GM12878 (cell line): ENCODE data around the gene PIP5K1A. TPM values are rescaled to one million over a fixed set of nuclear protein-coding genes. Genes with fewer than 3 reads are reported as not detected.

Experiments
- ATAC-seq: fragments of 200-7000 bp; cut with Tn5 transposase; 3 replicates; pipeline ENCODE4 v1.9.1; 2020; ENCODE audit warnings: mild to moderate bottlenecking, moderate library complexity
- BruUV-seq: library from RNA; stranded (reverse); fragments of 400-500 nt; replicated peaks from 2 replicates; lab custom pipeline; 2021; lab: Mats Ljungman, UMichigan
- CTCF ChIA-PET: fragments of 300-600 bp; sonication (Branson Sonifier 250); formaldehyde crosslinking; extraction: SDS; loops from one replicate; lab custom pipeline; 2021; ENCODE audit warnings: inconsistent platforms; lab: Yijun Ruan, JAX
- POLR2A ChIA-PET: fragments of 350-600 bp; formaldehyde crosslinking; extraction: SDS; loops from one replicate; lab custom pipeline; 2021; ENCODE audit warnings: inconsistent platforms; lab: Charles Lee
- RAD21 ChIA-PET: fragments of 300-600 bp; sonication (Branson Sonifier 250); formaldehyde crosslinking; loops from one replicate; lab custom pipeline; 2023; ENCODE audit warnings: antibody characterized with exemption; ENCODE audit not compliant: unreplicated experiment; lab: Charles Lee
- SMC1A ChIA-PET: fragments of 300-600 bp; sonication (Branson Sonifier 250); formaldehyde crosslinking; loops from one replicate; lab custom pipeline; 2023; ENCODE audit not compliant: unreplicated experiment, uncharacterized antibody; lab: Charles Lee
- DNase-seq: peaks from one replicate; pipeline ENCODE4 v3.0.0-alpha.2; 2011; ENCODE audit warnings: low read depth, low spot score
- FAIRE-seq: peaks from 3 replicates; lab custom pipeline; 2011; peaks lifted over from hg19 to GRCh38; lab: Jason Lieb, UNC
- H2AFZ ChIP-seq: 2 replicates; pipeline ENCODE4 v1.6.0; 2011; ENCODE audit warnings: low read depth, low read length, control low read depth; ENCODE audit not compliant: control insufficient read depth
- H3K27ac ChIP-seq: 2 replicates; pipeline ENCODE4 v1.5.1; 2011; ENCODE audit warnings: control low read depth; ENCODE audit not compliant: control insufficient read depth, insufficient read depth
- H3K27me3 ChIP-seq, 2 experiments: replicated peaks in 1 of 2; 2 replicates each; pipeline versions ENCODE4 v1.6.0 to v1.6.1; 2011; ENCODE audit warnings: low read length in 1 of 2; ENCODE audit not compliant: control insufficient read depth in 2 of 2, insufficient read depth in 2 of 2
- H3K36me3 ChIP-seq, 2 experiments: 2 replicates each; pipeline ENCODE4 v1.5.1; 2011; ENCODE audit warnings: low read length in 1 of 2; ENCODE audit not compliant: control insufficient read depth in 2 of 2, insufficient read depth in 2 of 2
- H3K4me1 ChIP-seq: 2 replicates; pipeline ENCODE4 v1.6.1; 2011; ENCODE audit warnings: mild to moderate bottlenecking, low read length, moderate library complexity, mixed read lengths; ENCODE audit not compliant: control insufficient read depth, insufficient read depth
- H3K4me2 ChIP-seq: 2 replicates; pipeline ENCODE4 v1.6.0; 2011; ENCODE audit warnings: control low read depth; ENCODE audit not compliant: control insufficient read depth, insufficient read depth
- H3K4me3 ChIP-seq: fragments of 200-600 bp; sonication (generic); 2 replicates; pipeline ENCODE4 v1.5.1; 2016
- H3K79me2 ChIP-seq: 2 replicates; pipeline ENCODE4 v1.6.0; 2011; ENCODE audit warnings: low read length; ENCODE audit not compliant: control insufficient read depth, insufficient read depth
- H3K9ac ChIP-seq: 2 replicates; pipeline ENCODE4 v1.8.0; 2011; ENCODE audit warnings: low read length, control low read depth, mixed read lengths; ENCODE audit not compliant: control insufficient read depth, insufficient read depth
- H3K9me3 ChIP-seq: replicated peaks from 3 replicates; pipeline ENCODE4 v1.5.1; 2011; ENCODE audit warnings: mild to moderate bottlenecking, low read length; ENCODE audit not compliant: control insufficient read depth, insufficient read depth
- H4K20me1 ChIP-seq: 2 replicates; pipeline ENCODE4 v1.6.0; 2011; ENCODE audit not compliant: control insufficient read depth, insufficient read depth
- ATF2 ChIP-seq: IDR thresholded peaks from 2 replicates; pipeline ENCODE4 v1.6.1; 2012; ENCODE audit warnings: low read length, inconsistent platforms
- GATAD2B ChIP-seq: fragments of 450-650 bp; conservative IDR thresholded peaks from 2 replicates; pipeline ENCODE4 v1.6.1; 2017; ENCODE audit warnings: low read depth, mild to moderate bottlenecking, moderate library complexity
- IRF3 ChIP-seq: fragments of 450-650 bp; IDR thresholded peaks from 2 replicates; pipeline ENCODE4 v1.6.1; 2014; ENCODE audit warnings: mild to moderate bottlenecking
- IRF5 ChIP-seq: fragments of 450-650 bp; IDR thresholded peaks from 2 replicates; pipeline ENCODE4 v1.6.1; 2017; ENCODE audit warnings: borderline replicate concordance
- NFXL1 ChIP-seq: fragments of 450-650 bp; IDR thresholded peaks from 2 replicates; pipeline ENCODE4 v1.6.1; 2017; ENCODE audit warnings: antibody characterized with exemption, mild to moderate bottlenecking, borderline replicate concordance
- SMAD5 ChIP-seq: IDR thresholded peaks from 2 replicates; pipeline ENCODE4 v1.6.1; 2016; ENCODE audit warnings: antibody characterized with exemption, low read depth
- STAT1 ChIP-seq: fragments of 450-650 bp; conservative IDR thresholded peaks from 2 replicates; pipeline ENCODE4 v1.6.1; 2014; ENCODE audit warnings: antibody characterized with exemption, mild to moderate bottlenecking
- WGBS: methylation state at CpG from one replicate; pipeline ENCODE4 v1.1.6; 2016; ENCODE audit warnings: low lambda C conversion rate; ENCODE audit not compliant: insufficient replicate concordance, insufficient coverage; ENCODE audit errors: missing lambda C conversion rate; 5-methylcytosine and 5-hydroxymethylcytosine counted together
- in situ Hi-C: fragments of 300-500 bp; cut with MboI; formaldehyde crosslinking; loops from 9 replicates; pipeline ENCODE4 v1.14.3; 2018; ENCODE audit warnings: mixed read lengths
- intact Hi-C: fragments of 100-400 bp; cut with micrococcal nuclease; formaldehyde crosslinking; loops from one replicate; pipeline ENCODE4 v1.14.2; 2022; ENCODE audit not compliant: unreplicated experiment
- polyA plus RNA-seq, 11 experiments: library from polyadenylated mRNA; depleted of rRNA in 4 of 11; unstranded in 6 of 11; stranded (reverse) in 5 of 11; fragments of >200 nt; fragmentation: Nextera tagmentation in 4 of 11; fragmentation: Illumina TruSeq in 1 of 11; extraction: Ambion mirVana in 4 of 11; extraction: Trizol in 1 of 11; gene quantifications; 1 replicate in 1 of 11; 2 replicates in 10 of 11; pipeline versions ENCODE4 v1.2.1 to v1.2.3, GENCODE V29; 2011 to 2016; ENCODE audit warnings: inconsistent platforms in 2 of 11, missing spikeins in 2 of 11, low read depth in 1 of 11
- total RNA-seq, 4 experiments: library from RNA; depleted of rRNA in 3 of 4; stranded (reverse); fragments of >200 nt in 3 of 4; fragmentation: Illumina TruSeq in 1 of 4; extraction: Trizol in 1 of 4; gene quantifications; 2 replicates each; pipeline versions ENCODE4 v1.2.1 to v1.2.3, GENCODE V29; 2013 to 2021

The PIP5K1A gene
- total and polyA plus RNA-seq, 10 of the 15 experiments (the other 5 are each of a cell fraction or from before 2014, with no cell fraction given) = 4.5 to 114 (median 51.5) TPM

GRCh38 chr1:151238467-151238739 is 40.1 kb downstream of the PIP5K1A start:
- Histone ChIP-seq H2AFZ (no peak overlapping the region), H3K27ac (no peak overlapping the region), H3K9me3 (no peaks in the 10 kb centered on the region), H3K4me2 (no peak overlapping the region), H3K9ac (no peak overlapping the region), H3K79me2 (no peaks in the 10 kb centered on the region), H3K27me3 (no peaks in the 10 kb centered on the region), H3K36me3 (peaks cover 21 to 46% of the 10 kb centered on the region in 2 experiments), H3K4me1 (peaks cover 8% of the 10 kb centered on the region; the same call in 1 of the 2 replicates), H3K4me3 (no peak overlapping the region), H4K20me1 (no peaks in the 10 kb centered on the region)
- 54% methylated on average over 1 of the region's 1 CpG for WGBS
- ATAC-seq = no peak
- in situ Hi-C loops = no loop called here
- TF ChIP-seq ATF2 = 0 out of 2 replicates have a peak, but pooled peaks have one; percentile 2
- TF ChIP-seq SMAD5 = no peak
- TF ChIP-seq IRF5 = no peak
- no peak for TF ChIP-seq GATAD2B
- no peak for TF ChIP-seq NFXL1
- TF ChIP-seq IRF3 = no peak
- no peak for TF ChIP-seq STAT1
- DNase-seq = no peak
- no TSS peak for BruUV-seq
- ChIA-PET RAD21 (no interaction called here), CTCF (interaction anchor here (1.6 kb wide), 1 partner anchor 14 kb away, joined by 6 read pairs; no protein-coding TSS in a partner anchor), POLR2A (no interaction called here), SMC1A (interaction anchor here (0.8 kb wide), 1 partner anchor 43 kb away, joined by 3 read pairs; no protein-coding TSS in a partner anchor)
- intact Hi-C loops = no loop called here
- FAIRE-seq = no peak
